Cardiac muscle cell (in vitro differentiated cells and primary cell): Measurements from ENCODE around the gene DCAF15. TPM values are rescaled to one million over a fixed set of nuclear protein-coding genes. Genes with fewer than 3 reads are reported as not detected.

Experiments used
- DNase-seq, 2 donors: peaks; one replicate each; pipeline versions ENCODE4 v3.0.0 to v3.0.0-alpha.2; 2010 to 2017; ENCODE audit warnings: low read depth in 1 of 2, low spot score in 1 of 2
- H3K27ac ChIP-seq: fragments of 200-600 bp; sonication (generic); 2 replicates; pipeline ENCODE4 v1.5.1; 2016
- H3K27me3 ChIP-seq: fragments of 200-600 bp; sonication (generic); 2 replicates; pipeline ENCODE4 v1.6.0; 2016; ENCODE audit warnings: control low read depth
- H3K36me3 ChIP-seq: fragments of 200-600 bp; sonication (generic); 2 replicates; pipeline ENCODE4 v1.5.1; 2016; ENCODE audit warnings: control low read depth
- H3K4me1 ChIP-seq: fragments of 200-600 bp; sonication (generic); 2 replicates; pipeline ENCODE4 v1.8.1; 2017; ENCODE audit warnings: low read depth, mild to moderate bottlenecking, mixed run types
- H3K4me3 ChIP-seq: fragments of 200-600 bp; sonication (generic); 2 replicates; pipeline ENCODE4 v1.5.1; 2016; ENCODE audit warnings: mild to moderate bottlenecking
- H3K9me3 ChIP-seq: fragments of 200-600 bp; sonication (generic); 2 replicates; pipeline ENCODE4 v1.5.1; 2017; ENCODE audit warnings: low read depth, mild to moderate bottlenecking, control low read depth
- polyA plus RNA-seq: library from polyadenylated mRNA; unstranded; fragments of >200 nt; fragmentation: Nextera tagmentation; extraction: Ambion mirVana; gene quantifications from 2 replicates; pipeline ENCODE4 v1.2.1, GENCODE V29; 2016
- total RNA-seq: library from RNA; depleted of rRNA; stranded (reverse); fragments of >200 nt; gene quantifications from 2 replicates; pipeline ENCODE4 v1.2.3, GENCODE V29; 2016
- TF ChIP-seq, protein P1 (sequence below): IDR thresholded peaks from 2 replicates; pipeline ENCODE4 v1.5.1; 2012; ENCODE audit warnings: low read depth, mild to moderate bottlenecking, low read length

The DCAF15 gene, protein sequence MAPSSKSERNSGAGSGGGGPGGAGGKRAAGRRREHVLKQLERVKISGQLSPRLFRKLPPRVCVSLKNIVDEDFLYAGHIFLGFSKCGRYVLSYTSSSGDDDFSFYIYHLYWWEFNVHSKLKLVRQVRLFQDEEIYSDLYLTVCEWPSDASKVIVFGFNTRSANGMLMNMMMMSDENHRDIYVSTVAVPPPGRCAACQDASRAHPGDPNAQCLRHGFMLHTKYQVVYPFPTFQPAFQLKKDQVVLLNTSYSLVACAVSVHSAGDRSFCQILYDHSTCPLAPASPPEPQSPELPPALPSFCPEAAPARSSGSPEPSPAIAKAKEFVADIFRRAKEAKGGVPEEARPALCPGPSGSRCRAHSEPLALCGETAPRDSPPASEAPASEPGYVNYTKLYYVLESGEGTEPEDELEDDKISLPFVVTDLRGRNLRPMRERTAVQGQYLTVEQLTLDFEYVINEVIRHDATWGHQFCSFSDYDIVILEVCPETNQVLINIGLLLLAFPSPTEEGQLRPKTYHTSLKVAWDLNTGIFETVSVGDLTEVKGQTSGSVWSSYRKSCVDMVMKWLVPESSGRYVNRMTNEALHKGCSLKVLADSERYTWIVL
- total RNA-seq (44.6 and 48.1 TPM in 2 replicates), polyA plus RNA-seq (33.3 and 34.0 TPM in 2 replicates)

DNA sequence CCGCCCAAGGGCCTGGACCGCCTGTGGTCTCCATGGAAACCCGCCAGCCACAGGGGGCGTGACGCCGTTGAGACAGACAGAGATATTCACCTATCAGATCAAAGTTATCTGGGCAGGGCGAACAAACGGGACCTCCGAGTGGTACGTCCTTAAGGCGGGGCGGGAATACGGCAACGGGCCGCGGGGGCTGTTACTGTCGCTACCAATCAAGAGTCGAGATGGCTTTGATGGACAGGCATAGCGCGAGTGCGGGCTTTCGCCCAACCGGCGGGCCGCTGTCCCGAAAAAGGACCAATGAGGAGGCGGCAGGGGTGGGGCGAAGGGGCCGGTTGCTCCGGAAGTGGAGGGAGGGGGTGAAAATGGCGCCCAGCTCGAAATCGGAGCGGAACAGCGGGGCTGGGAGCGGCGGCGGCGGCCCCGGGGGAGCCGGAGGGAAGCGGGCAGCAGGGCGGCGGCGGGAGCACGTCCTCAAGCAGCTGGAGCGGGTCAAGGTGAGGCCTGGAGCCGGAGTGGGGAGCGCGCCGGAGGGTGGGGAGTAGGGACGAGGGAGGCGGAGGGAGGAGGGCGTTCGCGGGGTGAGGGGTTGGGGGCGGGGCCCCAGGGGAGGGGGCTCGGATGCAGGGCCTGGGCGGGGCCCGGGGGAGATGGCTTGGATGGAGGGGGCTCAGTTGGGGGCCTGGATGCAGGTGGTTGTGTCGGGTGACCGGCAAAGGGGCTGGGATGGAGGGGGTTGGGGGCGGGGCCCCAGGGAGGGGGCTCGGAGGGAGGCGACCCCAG, at the start of gene DCAF15:
Gene DCAF15, plus strand, starts transcription at position 356 of the 777 bp plus-strand sequence. Its CDS starts 4 bp downstream, at position 360.
- H3K4me3 ChIP-seq, result peak within 1 kb of the TSS; percentile 84
- no peaks in the 10 kb centered on the region for H3K9me3 ChIP-seq
- TF ChIP-seq, protein P1, sequence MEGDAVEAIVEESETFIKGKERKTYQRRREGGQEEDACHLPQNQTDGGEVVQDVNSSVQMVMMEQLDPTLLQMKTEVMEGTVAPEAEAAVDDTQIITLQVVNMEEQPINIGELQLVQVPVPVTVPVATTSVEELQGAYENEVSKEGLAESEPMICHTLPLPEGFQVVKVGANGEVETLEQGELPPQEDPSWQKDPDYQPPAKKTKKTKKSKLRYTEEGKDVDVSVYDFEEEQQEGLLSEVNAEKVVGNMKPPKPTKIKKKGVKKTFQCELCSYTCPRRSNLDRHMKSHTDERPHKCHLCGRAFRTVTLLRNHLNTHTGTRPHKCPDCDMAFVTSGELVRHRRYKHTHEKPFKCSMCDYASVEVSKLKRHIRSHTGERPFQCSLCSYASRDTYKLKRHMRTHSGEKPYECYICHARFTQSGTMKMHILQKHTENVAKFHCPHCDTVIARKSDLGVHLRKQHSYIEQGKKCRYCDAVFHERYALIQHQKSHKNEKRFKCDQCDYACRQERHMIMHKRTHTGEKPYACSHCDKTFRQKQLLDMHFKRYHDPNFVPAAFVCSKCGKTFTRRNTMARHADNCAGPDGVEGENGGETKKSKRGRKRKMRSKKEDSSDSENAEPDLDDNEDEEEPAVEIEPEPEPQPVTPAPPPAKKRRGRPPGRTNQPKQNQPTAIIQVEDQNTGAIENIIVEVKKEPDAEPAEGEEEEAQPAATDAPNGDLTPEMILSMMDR, result no peak
- no peaks in the 10 kb centered on the region for H3K27me3 ChIP-seq
- DNase-seq, result peak; percentile 100
- peak within 1 kb of the TSS; percentile 89 for H3K27ac ChIP-seq
- peaks cover 16% of the 10 kb centered on the region for H3K36me3 ChIP-seq
- H3K4me1 ChIP-seq, result no peaks in the 10 kb centered on the region

DNA sequence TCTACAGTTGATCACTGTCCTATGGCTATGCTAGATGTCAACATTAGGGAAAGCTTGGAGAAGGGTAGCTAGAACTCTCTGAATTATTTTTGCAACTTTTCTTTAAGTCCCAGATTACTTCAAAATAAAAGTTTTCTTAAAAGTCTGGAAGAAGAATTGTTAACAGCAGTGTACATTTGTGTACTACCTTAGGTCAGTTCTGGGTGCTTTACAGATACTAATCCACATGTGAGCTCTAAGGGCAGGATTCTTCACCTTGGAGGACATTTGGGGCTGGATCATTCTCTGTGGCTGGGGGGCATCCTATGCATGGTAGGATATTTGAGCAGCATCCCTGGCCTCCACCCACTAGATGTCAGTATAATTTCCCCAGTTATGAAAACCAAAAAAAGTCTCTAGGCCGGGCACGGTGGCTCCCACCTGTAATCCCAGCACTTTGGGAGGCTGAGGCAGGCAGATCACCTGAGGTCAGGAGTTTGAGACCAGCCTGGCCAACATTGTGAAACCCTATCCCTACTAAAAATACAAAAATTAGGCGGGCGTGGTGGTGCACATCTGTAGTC, 49.2 kb upstream of the DCAF15 start:
- H3K36me3 ChIP-seq, result no peaks in the 10 kb centered on the region
- H3K9me3 ChIP-seq, result no peaks in the 10 kb centered on the region
- H3K27ac ChIP-seq, result no peak overlapping the region
- peak in 1 of 2 donors; percentile 15 for DNase-seq
- H3K4me3 ChIP-seq, result no peak overlapping the region
- TF ChIP-seq, protein P1, result peak; percentile 38
- peaks cover 4% of the 10 kb centered on the region for H3K4me1 ChIP-seq
- no peaks in the 10 kb centered on the region for H3K27me3 ChIP-seq

DNA sequence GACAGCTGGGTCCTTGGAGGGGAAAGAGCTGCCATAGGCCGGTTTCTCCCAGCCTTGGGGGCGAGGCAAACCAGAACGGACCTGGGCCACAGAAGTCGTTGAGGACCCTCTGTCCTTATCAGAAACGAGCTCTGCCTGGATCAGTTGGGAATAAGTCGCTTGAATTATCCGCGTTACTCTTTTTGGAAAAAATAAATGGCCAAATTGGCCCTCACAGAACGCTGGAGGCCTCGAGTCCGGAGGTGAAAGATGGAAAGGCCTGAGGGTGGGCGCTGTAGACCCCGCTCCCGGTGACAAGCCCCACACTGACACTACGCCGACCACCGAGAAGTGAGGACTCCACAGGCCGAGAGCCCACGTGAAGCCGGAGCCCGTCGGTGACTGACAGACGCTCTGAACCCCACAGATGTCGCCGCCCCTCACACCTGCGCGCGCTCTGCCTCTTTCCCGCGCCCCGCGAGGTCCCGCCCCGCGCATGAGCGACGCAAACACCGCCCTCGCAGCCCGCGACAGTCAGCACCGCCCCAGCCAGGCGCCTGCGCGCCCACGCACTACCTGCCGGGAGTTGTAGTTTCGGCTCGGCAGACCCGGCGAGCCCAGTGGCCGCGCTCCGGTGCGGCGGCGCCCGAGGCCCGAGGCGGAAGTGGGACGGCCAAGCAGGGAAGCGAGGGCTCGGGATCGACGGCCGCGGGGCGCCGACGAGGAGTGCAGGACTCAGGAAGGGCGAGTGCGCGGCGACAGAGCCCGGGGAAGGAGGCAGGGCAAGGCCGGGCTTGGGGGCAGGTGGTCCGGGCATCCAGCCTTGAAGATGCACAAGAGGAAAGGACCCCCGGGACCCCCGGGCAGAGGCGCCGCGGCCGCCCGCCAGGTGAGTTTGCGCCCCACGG, 46.4 kb upstream of the DCAF15 start, which contains the start of the genes BRME1 and CC2D1A:
Gene BRME1, minus strand, starts transcription at position 484 of the 887 bp plus-strand sequence. CDS start 1,225 bp downstream, outside the sequence.
Gene CC2D1A, plus strand, starts transcription at position 568 of the 887 bp plus-strand sequence. Its CDS starts 241 bp downstream, at position 809.
- Histone ChIP-seq H3K27me3 (no peaks in the 10 kb centered on the region), H3K27ac (no peak within 1 kb of the TSS), H3K36me3 (peaks cover 6% of the 10 kb centered on the region), H3K4me3 (peak within 1 kb of the TSS; percentile 80), H3K9me3 (no peaks in the 10 kb centered on the region), H3K4me1 (peaks cover 4% of the 10 kb centered on the region)
- TF ChIP-seq, protein P1, result no peak
- peak; percentile 87 to 91 for DNase-seq

DNA sequence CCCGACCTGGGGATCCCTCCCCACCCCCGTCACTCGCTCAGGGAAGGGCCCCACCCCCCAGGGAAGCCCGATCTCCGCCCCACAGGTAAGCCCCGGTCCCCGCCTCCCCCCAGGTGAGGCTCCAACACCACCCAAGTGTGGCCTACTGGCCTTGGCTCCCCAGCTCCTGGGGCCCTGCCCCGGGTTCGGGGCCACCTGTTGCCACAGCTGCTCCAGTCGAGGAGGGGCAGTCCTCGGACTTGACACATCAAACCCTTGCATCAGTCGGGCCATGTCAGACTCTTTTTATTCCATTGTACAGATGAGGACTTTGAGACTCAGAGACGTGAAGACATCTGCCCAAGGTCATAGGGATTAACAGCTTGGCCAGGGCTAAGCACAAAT, 45.8 kb upstream of the DCAF15 start:
- no peaks in the 10 kb centered on the region for H3K27me3 ChIP-seq
- peaks cover 6% of the 10 kb centered on the region for H3K36me3 ChIP-seq
- H3K27ac ChIP-seq, result no peak overlapping the region
- TF ChIP-seq, protein P1, result no peak
- no peak for DNase-seq
- peak overlapping the region; percentile 80 for H3K4me3 ChIP-seq
- H3K4me1 ChIP-seq, result peaks cover 4% of the 10 kb centered on the region
- no peaks in the 10 kb centered on the region for H3K9me3 ChIP-seq
